DOHH2 (cell line): Measurements from ENCODE around the gene CCN2.

ENCODE experiments used
- H3F3A ChIP-seq: fragments of 200-600 bp; sonication (generic), shearing (Covaris generic); 2 replicates; pipeline ENCODE4 v1.6.0; 2016; ENCODE audit warnings: antibody characterized with exemption, mild to moderate bottlenecking; ENCODE audit not compliant: control insufficient read depth, insufficient read depth
- H3K27ac ChIP-seq: fragments of 200-600 bp; sonication (generic); 2 replicates; pipeline ENCODE4 v1.5.1; 2014; ENCODE audit warnings: low read depth, mild to moderate bottlenecking, low read length, moderate library complexity
- H3K27me3 ChIP-seq: fragments of 200-600 bp; sonication (generic); 2 replicates; pipeline ENCODE4 v1.6.1; 2014; ENCODE audit warnings: mild to moderate bottlenecking, low read length, mixed read lengths; ENCODE audit not compliant: control insufficient read depth
- H3K36me3 ChIP-seq: fragments of 200-600 bp; sonication (generic); 2 replicates; pipeline ENCODE4 v1.6.1; 2014; ENCODE audit warnings: mild to moderate bottlenecking, low read length, moderate library complexity, mixed read lengths; ENCODE audit not compliant: control insufficient read depth
- H3K4me1 ChIP-seq: fragments of 200-600 bp; sonication (generic); 2 replicates; pipeline ENCODE4 v1.6.1; 2014; ENCODE audit warnings: mild to moderate bottlenecking, low read length, mixed read lengths; ENCODE audit not compliant: control insufficient read depth
- H3K4me2 ChIP-seq: fragments of 200-600 bp; sonication (generic); 2 replicates; pipeline ENCODE4 v1.6.0; 2014; ENCODE audit warnings: mild to moderate bottlenecking, low read length, moderate library complexity
- H3K4me3 ChIP-seq: fragments of 200-600 bp; sonication (generic); 2 replicates; pipeline ENCODE4 v1.5.1; 2014; ENCODE audit warnings: mild to moderate bottlenecking, low read length, mixed read lengths
- H3K79me2 ChIP-seq: fragments of 200-600 bp; sonication (generic); 2 replicates; pipeline ENCODE4 v1.6.1; 2014; ENCODE audit warnings: mild to moderate bottlenecking, low read length, mixed read lengths; ENCODE audit not compliant: control insufficient read depth
- H3K9me2 ChIP-seq: fragments of 200-600 bp; sonication (generic); replicated peaks from 2 replicates; pipeline ENCODE4 v1.6.1; 2014; ENCODE audit warnings: mild to moderate bottlenecking, low read length, mixed read lengths; ENCODE audit not compliant: control insufficient read depth
- H3K9me3 ChIP-seq: fragments of 200-600 bp; sonication (generic); 2 replicates; pipeline ENCODE4 v1.6.1; 2014; ENCODE audit warnings: antibody characterized with exemption, low read length, mixed read lengths; ENCODE audit not compliant: control insufficient read depth, insufficient read depth
- H4K20me1 ChIP-seq: fragments of 200-600 bp; sonication (generic); 2 replicates; pipeline ENCODE4 v1.6.0; 2014; ENCODE audit warnings: low read depth, mild to moderate bottlenecking, antibody characterized with exemption, low read length, moderate library complexity; ENCODE audit not compliant: control insufficient read depth, insufficient read depth
- CTCF ChIP-seq: fragments of 200-600 bp; sonication (generic); IDR thresholded peaks from one replicate; pipeline ENCODE4 v1.5.1; 2014; ENCODE audit warnings: antibody characterized with exemption, mild to moderate bottlenecking, low read depth, low read length; ENCODE audit not compliant: poor library complexity, severe bottlenecking
- EZH2phosphoT487 ChIP-seq: fragments of 200-600 bp; sonication (generic); IDR thresholded peaks from 2 replicates; pipeline ENCODE4 v1.6.1; 2017; ENCODE audit warnings: borderline replicate concordance, mild to moderate bottlenecking, antibody characterized with exemption, low read length, moderate library complexity, mixed read lengths

Gene CCN2

GRCh38 chr6:131898718-131899117, 52.5 kb downstream of the CCN2 start:
- Histone ChIP-seq H3K4me3 (no peak overlapping the region), H3K27ac (no peak overlapping the region), H3K36me3 (no peaks in the 10 kb centered on the region), H3K4me2 (no peak overlapping the region), H4K20me1 (no peaks in the 10 kb centered on the region), H3K9me2 (no peaks in the 10 kb centered on the region), H3F3A (no peaks in the 10 kb centered on the region), H3K4me1 (peaks cover 9% of the 10 kb centered on the region), H3K9me3 (peaks cover 16% of the 10 kb centered on the region), H3K79me2 (no peaks in the 10 kb centered on the region), H3K27me3 (no peaks in the 10 kb centered on the region)
- TF ChIP-seq EZH2phosphoT487: no peak
- no peak for TF ChIP-seq CTCF
